Kidney (tissue), 14 donors: ENCODE data around the gene HSD17B14. TPM values are rescaled to one million over a fixed set of nuclear protein-coding genes. Genes with fewer than 3 reads are reported as not detected.
A peak's percentile ranks its signal among the peaks of the same experiment; 100 is the strongest.
"Not testable (repeated sequence)": the region's sequence is repeated elsewhere in the genome, so short reads cannot be mapped to it uniquely, and the experiment has no call there.

ENCODE experiments used
- DNase-seq, 5 donors: peaks; one replicate each; pipeline ENCODE4 v3.0.0-alpha.2; 2013 to 2020
- FAIRE-seq: peaks from 2 replicates; lab custom pipeline; 2012; peaks lifted over from hg19 to GRCh38; lab: Jason Lieb, UNC
- H3K27ac ChIP-seq, 2 donors: one replicate each; pipeline ENCODE4 v1.7.0; 2013; ENCODE audit warnings: low read depth in 2 of 2, low read length in 2 of 2, inconsistent platforms in 1 of 2
- H3K27me3 ChIP-seq: one replicate; pipeline ENCODE4 v1.7.1; 2013; ENCODE audit warnings: low read length, inconsistent platforms; ENCODE audit not compliant: control insufficient read depth, insufficient read depth
- H3K36me3 ChIP-seq, 3 donors: one replicate each; pipeline versions ENCODE4 v1.7.0 to v1.7.1; 2013; ENCODE audit warnings: low read length in 3 of 3, control low read depth in 1 of 3, inconsistent platforms in 1 of 3; ENCODE audit not compliant: insufficient read depth in 3 of 3, control insufficient read depth in 2 of 3
- H3K4me1 ChIP-seq, 3 donors: one replicate each; pipeline versions ENCODE4 v1.7.0 to v1.7.1; 2013; ENCODE audit warnings: low read length in 3 of 3, inconsistent platforms in 1 of 3, low read depth in 1 of 3; ENCODE audit not compliant: control insufficient read depth in 2 of 3, insufficient read depth in 2 of 3
- H3K4me3 ChIP-seq, 3 donors: one replicate each; pipeline versions ENCODE4 v1.7.0 to v1.8.1; 2013; ENCODE audit warnings: low read length in 3 of 3, control low read depth in 1 of 3, inconsistent platforms in 1 of 3
- H3K9ac ChIP-seq, 3 donors: one replicate each; pipeline versions ENCODE4 v1.7.0 to v1.7.1; 2013; ENCODE audit warnings: low read length in 3 of 3, control low read depth in 1 of 3, inconsistent platforms in 1 of 3
- H3K9me3 ChIP-seq, 3 donors: one replicate each; pipeline versions ENCODE4 v1.7.0 to v1.7.1; 2013; ENCODE audit warnings: low read length in 3 of 3, control low read depth in 1 of 3, inconsistent platforms in 1 of 3; ENCODE audit not compliant: control insufficient read depth in 2 of 3, insufficient read depth in 1 of 3
- CTCF ChIP-seq: IDR thresholded peaks from 3 replicates; pipeline ENCODE4 v1.5.1; 2012; ENCODE audit warnings: mild to moderate bottlenecking, moderate library complexity, borderline replicate concordance; ENCODE audit not compliant: insufficient read depth; ENCODE audit errors: extremely low read depth
- intact Hi-C: fragments of 100-400 bp; cut with DNase I; formaldehyde crosslinking; loops from one replicate; pipeline ENCODE4 v1.11.1; 2022
- polyA plus RNA-seq: library from polyadenylated mRNA; stranded (reverse); fragments of 350-450 nt; fragmentation: Illumina TruSeq; extraction: RNeasy Lipid Tissue Mini Kit (QIAGEN cat#74804); gene quantifications from one replicate; pipeline ENCODE4 v1.2.3, GENCODE V29; 2014; ENCODE audit warnings: low read depth, low replicate concordance; ENCODE audit not compliant: insufficient read depth
- total RNA-seq: library from RNA; stranded (reverse); fragmentation: NEBNext Ultra II Directional; extraction: Animal tissue kit (Norgen Biotek cat#: 25700); gene quantifications from one replicate; pipeline ENCODE4 v1.2.1, GENCODE V29; 2021
- donor health status: control.
- donor health status: control.
- donor health status: control.
- donor health status: control.
- donor health status: control.
- donor health status: DM: yes; HTN: yes; CAD: no.
- donor health status: Normal renal cell carcinoma (clear cell type).

The HSD17B14 gene
- total and polyA plus RNA-seq, 2 donors from 2014 or later = 5.2 to 141 TPM

- Histone ChIP-seq H3K9ac (no peak overlapping the region), H3K36me3 (peaks cover 0 to 12% (median 2%) of the 10 kb centered on the region in 3 donors), H3K9me3 (no peaks in the 10 kb centered on the region), H3K4me3 (no peak overlapping the region), H3K4me1 (peaks cover 3 to 23% (median 11%) of the 10 kb centered on the region in 3 donors), H3K27me3 (no peaks in the 10 kb centered on the region), H3K27ac (no peak overlapping the region)
- TF ChIP-seq CTCF = no peak
- DNase-seq (no peak), FAIRE-seq (no peak)
- intact Hi-C loops = no loop called here
These were observed 42.1 kb upstream of the HSD17B14 start for GRCh38 chr19:48878196-48879024.

GRCh38 chr19:48877855-48878195, 41.5 kb upstream of the HSD17B14 start:
- no peaks in the 10 kb centered on the region for H3K27me3 ChIP-seq
- H3K4me3 ChIP-seq = no peak overlapping the region
- H3K4me1 ChIP-seq = peaks cover 4 to 26% (median 13%) of the 10 kb centered on the region in 3 donors
- H3K9me3 ChIP-seq = no peaks in the 10 kb centered on the region
- DNase-seq (no peak), FAIRE-seq (no peak)
- intact Hi-C loops = no loop called here
- no peak for TF ChIP-seq CTCF
- peaks cover 0 to 14% (median 2%) of the 10 kb centered on the region in 3 donors for H3K36me3 ChIP-seq
- H3K9ac ChIP-seq = no peak overlapping the region
- no peak overlapping the region for H3K27ac ChIP-seq

GRCh38 chr19:48876043-48876981, 40.0 kb upstream of the HSD17B14 start:
- DNase-seq, intact Hi-C loops, H3K9me3 ChIP-seq, H3K9ac ChIP-seq, H3K27me3 ChIP-seq, FAIRE-seq: not testable (repeated sequence)
- H3K4me1 ChIP-seq = peaks cover 4 to 26% (median 13%) of the 10 kb centered on the region in 3 donors
- H3K4me3 ChIP-seq = peak overlapping the region in 1 of 3 donors; percentile 100
- H3K27ac ChIP-seq = peak overlapping the region; percentile 100
- H3K36me3 ChIP-seq = peaks cover 0 to 14% (median 2%) of the 10 kb centered on the region in 3 donors
